Activated naive CD4-positive, alpha-beta T cell treated with anti-CD3 and anti-CD28 coated beads for 36 hours (primary cell): ENCODE results near the gene GNPTAB. TPM values are rescaled to one million over a fixed set of nuclear protein-coding genes. Genes with fewer than 3 reads are reported as not detected.
"Not testable (repeated sequence)": the region's sequence is repeated elsewhere in the genome, so short reads cannot be mapped to it uniquely, and the experiment has no call there.

Source experiments
- CTCF ChIA-PET: fragments of 350-600 bp; sonication (Branson Sonifier 250); formaldehyde crosslinking; loops from one replicate; lab custom pipeline; 2021; ENCODE audit warnings: antibody characterized with exemption; lab: Charles Lee
- DNase-seq: peaks from one replicate; pipeline ENCODE4 v3.0.0-alpha.2; 2020
- H3K27ac Mint-ChIP-seq: one replicate; pipeline ENCODE4 v1.8.0; 2021; ENCODE audit warnings: mild to moderate bottlenecking, mixed read lengths
- H3K27me3 Mint-ChIP-seq: one replicate; pipeline ENCODE4 v1.8.0; 2021; ENCODE audit warnings: low read depth, mixed read lengths
- H3K36me3 Mint-ChIP-seq: one replicate; pipeline ENCODE4 v1.8.0; 2021; ENCODE audit warnings: low read depth, mixed read lengths
- H3K4me1 Mint-ChIP-seq: one replicate; pipeline ENCODE4 v1.8.0; 2021; ENCODE audit warnings: low read depth, mixed read lengths
- H3K4me3 Mint-ChIP-seq: one replicate; pipeline ENCODE4 v1.8.0; 2021; ENCODE audit warnings: mild to moderate bottlenecking, moderate library complexity, mixed read lengths
- H3K9me3 Mint-ChIP-seq: one replicate; pipeline ENCODE4 v1.8.0; 2021; ENCODE audit warnings: mixed read lengths
- intact Hi-C: fragments of 100-400 bp; cut with micrococcal nuclease; formaldehyde crosslinking; loops from one replicate; pipeline ENCODE4 v1.15.1; 2023
- total RNA-seq, 2 experiments: library from RNA; stranded (reverse); gene quantifications; one replicate each; pipeline ENCODE4 v1.2.3, GENCODE V29; 2021

The GNPTAB gene
- 10 to 100 TPM; 13.6 to 13.7 TPM for total RNA-seq

DNA sequence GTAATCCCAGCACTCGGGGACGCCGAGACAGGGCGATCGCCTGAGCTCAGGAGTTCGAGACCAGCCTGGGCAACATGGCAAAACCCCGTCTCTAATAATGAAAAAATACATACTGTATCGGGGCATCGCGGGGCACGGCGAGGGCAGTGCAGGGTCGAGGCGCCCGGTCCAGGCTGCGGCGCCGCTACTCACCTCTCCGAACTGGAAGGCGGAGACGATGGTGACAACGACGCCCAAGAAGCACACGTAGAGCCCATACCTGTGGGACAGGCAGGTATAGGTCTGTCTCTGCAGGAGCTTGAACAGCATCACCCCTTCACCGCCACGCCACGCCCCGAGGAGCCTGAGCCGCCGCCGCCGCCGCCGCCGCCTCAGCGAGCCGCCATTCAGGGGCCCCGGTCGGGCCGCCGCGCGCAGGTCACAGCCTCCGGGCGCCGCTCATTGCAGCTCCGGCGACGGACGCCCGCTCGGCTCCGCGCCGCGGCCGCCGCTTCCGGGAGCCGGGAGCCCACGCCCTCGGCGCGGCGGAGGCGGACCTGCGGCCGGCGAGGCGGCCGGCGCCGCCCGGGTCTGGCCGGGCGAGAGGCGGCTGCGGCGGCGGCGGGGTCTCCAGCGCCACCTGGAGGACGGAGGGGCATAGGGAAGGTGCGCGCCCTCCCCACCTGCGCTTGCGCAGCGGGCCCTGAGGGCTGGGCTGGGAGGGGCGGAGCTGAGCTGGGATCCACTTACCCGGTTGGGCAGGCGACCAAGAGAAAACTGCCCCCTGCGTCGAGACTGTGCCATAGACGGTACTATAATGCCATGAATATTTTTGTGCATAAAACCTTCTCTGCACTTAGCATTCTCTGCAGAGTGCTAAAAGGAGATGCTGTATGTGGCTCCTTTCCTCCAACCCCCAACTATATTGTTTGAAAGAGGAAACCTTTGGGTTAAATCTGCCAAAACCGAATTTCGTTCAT, at the start of gene GNPTAB:
Gene GNPTAB (minus strand): TSS at position 593 of the 959 bp plus-strand sequence. CDS start 284 bp downstream, at position 309.
- H3K27me3 Mint-ChIP-seq, result no peaks in the 10 kb centered on the region
- no peaks in the 10 kb centered on the region for H3K9me3 Mint-ChIP-seq
- peak within 1 kb of the TSS; percentile 84 for H3K27ac Mint-ChIP-seq

GRCh38 chr12:101878243-101878821, 47.6 kb upstream of the GNPTAB start:
- CTCF ChIA-PET, result interaction anchor here (1.8 kb wide), 2 partner anchors 13 to 39 kb away, joined by 5 to 8 read pairs; no protein-coding TSS in a partner anchor

More for the DNA sequence above, at the start of gene GNPTAB:
- H3K36me3 Mint-ChIP-seq, result no peaks in the 10 kb centered on the region
- H3K4me3 Mint-ChIP-seq, result peak within 1 kb of the TSS; percentile 96
- CTCF ChIA-PET, result interaction anchor here (0.6 to 6.8 kb wide), 23 partner anchors 9 to 350 kb away, joined by 3 to 77 read pairs (median 6); no protein-coding TSS in a partner anchor
- intact Hi-C loops, result loop anchor here (1.0 to 10.0 kb wide), 12 partner anchors 29 to 546 kb away; partner anchors contain the start of genes CHPT1, DRAM1, NUP37 and PARPBP
- DNase-seq, result peak; percentile 97
- H3K4me1 Mint-ChIP-seq, result peaks cover 43% of the 10 kb centered on the region

GRCh38 chr12:101877806-101878242, 47.1 kb upstream of the GNPTAB start:
- CTCF ChIA-PET, result interaction anchor here (1.8 kb wide), 2 partner anchors 13 to 39 kb away, joined by 5 to 8 read pairs; no protein-coding TSS in a partner anchor
- H3K4me1 Mint-ChIP-seq, result peaks cover 12% of the 10 kb centered on the region
- peak overlapping the region; percentile 91 for H3K4me3 Mint-ChIP-seq
- peak overlapping the region; percentile 64 for H3K27ac Mint-ChIP-seq
- H3K9me3 Mint-ChIP-seq, result no peaks in the 10 kb centered on the region
- H3K36me3 Mint-ChIP-seq, result no peaks in the 10 kb centered on the region
- DNase-seq, result peak; percentile 8
- peaks cover 3% of the 10 kb centered on the region for H3K27me3 Mint-ChIP-seq
- intact Hi-C loops, result loop anchor here (1.0 to 10.0 kb wide), 7 partner anchors 19 to 1627 kb away; partner anchors contain the start of genes DEPDC4, NUP37, PARPBP and SCYL2

More at GRCh38 chr12:101878243-101878821, 47.6 kb upstream of the GNPTAB start:
- Mint-ChIP-seq H3K4me3 (peak overlapping the region; percentile 91), H3K4me1 (peaks cover 12% of the 10 kb centered on the region), H3K9me3 (no peaks in the 10 kb centered on the region), H3K36me3 (no peaks in the 10 kb centered on the region), H3K27ac (peak overlapping the region; percentile 64), H3K27me3 (peaks cover 3% of the 10 kb centered on the region)
- intact Hi-C loops, result loop anchor here (5.0 to 10.0 kb wide), 2 partner anchors 1611 to 1626 kb away; partner anchors contain the start of genes DEPDC4 and SCYL2
- no peak for DNase-seq

- no peaks in the 10 kb centered on the region for H3K36me3 Mint-ChIP-seq
- intact Hi-C loops, result loop anchor here (1.0 to 10.0 kb wide), 7 partner anchors 18 to 1628 kb away; partner anchors contain the start of genes DEPDC4, NUP37, PARPBP and SCYL2
- H3K4me1 Mint-ChIP-seq, result peaks cover 12% of the 10 kb centered on the region
- H3K4me3 Mint-ChIP-seq, result peak within 1 kb of the TSS; percentile 91
- peak within 1 kb of the TSS; percentile 64 for H3K27ac Mint-ChIP-seq
- CTCF ChIA-PET, result interaction anchor here (0.6 to 1.8 kb wide), 3 partner anchors 14 to 41 kb away, joined by 3 to 8 read pairs (median 5); no protein-coding TSS in a partner anchor
- H3K27me3 Mint-ChIP-seq, result peaks cover 3% of the 10 kb centered on the region
- DNase-seq, result peak; percentile 83
- H3K9me3 Mint-ChIP-seq, result no peaks in the 10 kb centered on the region
These were observed 46.4 kb upstream of the GNPTAB start, which contains the start of gene DRAM1 for GRCh38 chr12:101876861-101877805. Gene DRAM1 (plus strand): TSS chr12:101877580. CDS start chr12:101877790, 210 bp downstream.

DNA sequence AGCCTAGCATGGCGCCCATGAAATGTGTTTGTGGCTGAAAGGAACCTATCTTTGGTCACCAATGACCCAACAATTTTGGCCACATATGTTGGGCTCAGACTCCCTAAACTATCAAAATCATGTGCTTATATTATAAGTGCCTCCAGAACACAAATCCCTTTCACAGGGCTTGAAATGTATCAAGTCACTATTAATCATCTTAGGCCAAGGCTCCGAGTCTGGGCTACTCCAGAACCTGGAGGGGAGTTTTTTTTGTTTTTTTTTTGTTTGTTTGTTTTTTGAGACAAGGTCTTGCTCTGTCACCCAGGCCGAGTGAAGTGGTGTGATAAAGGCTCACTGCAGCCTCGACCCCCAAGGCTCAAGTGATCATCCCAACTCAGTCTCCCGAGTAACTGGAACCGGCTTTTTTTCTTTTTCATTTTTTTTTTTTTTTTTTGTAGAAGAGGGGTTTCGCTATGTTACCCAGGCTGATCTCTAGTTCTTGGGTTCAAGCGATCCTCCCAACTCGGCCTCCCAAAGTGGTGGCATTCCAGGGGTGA, 45.6 kb upstream of the GNPTAB start:
- no peak for DNase-seq
- Mint-ChIP-seq H3K4me1 (peaks cover 12% of the 10 kb centered on the region), H3K4me3 (peak overlapping the region; percentile 91), H3K27ac (no peak overlapping the region), H3K36me3 (no peaks in the 10 kb centered on the region), H3K9me3 (no peaks in the 10 kb centered on the region), H3K27me3 (peaks cover 3% of the 10 kb centered on the region)
- intact Hi-C loops, result loop anchor here (2.0 to 10.0 kb wide), 3 partner anchors 36 to 1628 kb away; partner anchors contain the start of genes DEPDC4 and SCYL2
- CTCF ChIA-PET, result no interaction called here

- intact Hi-C loops, result loop anchor here (5.0 to 10.0 kb wide), 2 partner anchors 1608 to 1630 kb away; partner anchors contain the start of genes DEPDC4 and SCYL2
- H3K27me3 Mint-ChIP-seq, result peaks cover 3% of the 10 kb centered on the region
- H3K36me3 Mint-ChIP-seq, result no peaks in the 10 kb centered on the region
- H3K4me3 Mint-ChIP-seq, result no peak overlapping the region
- DNase-seq, result no peak
- no peaks in the 10 kb centered on the region for H3K9me3 Mint-ChIP-seq
- peaks cover 12% of the 10 kb centered on the region for H3K4me1 Mint-ChIP-seq
- CTCF ChIA-PET, result interaction anchor here (0.6 to 0.8 kb wide), 4 partner anchors 37 to 1449 kb away, joined by 3 to 4 read pairs (median 3); no protein-coding TSS in a partner anchor
- no peak overlapping the region for H3K27ac Mint-ChIP-seq
These were observed 44.4 kb upstream of the GNPTAB start for GRCh38 chr12:101875162-101875561.

- H3K36me3 Mint-ChIP-seq, result no peaks in the 10 kb centered on the region
- no peaks in the 10 kb centered on the region for H3K27me3 Mint-ChIP-seq
- CTCF ChIA-PET, result interaction anchor here (0.7 kb wide), 1 partner anchor 109 kb away, joined by 3 read pairs; no protein-coding TSS in a partner anchor
- no peak for DNase-seq
- intact Hi-C loops, result loop anchor here (10.0 kb wide), 1 partner anchor 1634 kb away; no protein-coding TSS in a partner anchor
- H3K27ac Mint-ChIP-seq, result no peak overlapping the region
- peaks cover 2% of the 10 kb centered on the region for H3K4me1 Mint-ChIP-seq
- no peak overlapping the region for H3K4me3 Mint-ChIP-seq
- peaks cover 2% of the 10 kb centered on the region for H3K9me3 Mint-ChIP-seq
These were observed 40.2 kb upstream of the GNPTAB start for GRCh38 chr12:101870925-101871324.

DNA sequence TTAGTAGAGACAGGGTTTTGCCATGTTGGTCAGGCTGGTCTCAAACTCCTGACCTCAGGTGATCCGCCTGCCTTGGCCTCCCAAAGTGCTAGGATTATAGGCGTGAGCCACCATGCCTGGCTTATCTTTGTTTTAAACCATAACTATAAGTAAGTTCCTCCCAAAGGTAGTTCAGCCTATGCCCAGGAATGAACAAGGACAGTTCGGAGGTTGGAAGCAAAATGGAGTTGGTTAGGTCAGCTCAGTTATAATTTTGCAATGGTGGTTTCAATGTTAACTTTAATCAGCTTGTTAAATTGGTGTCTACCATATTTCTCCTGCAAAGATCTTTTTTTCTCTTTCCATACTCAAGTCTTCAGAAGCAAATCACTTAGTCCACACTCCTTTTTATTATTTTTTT, 36.9 kb upstream of the GNPTAB start:
- H3K36me3 Mint-ChIP-seq, intact Hi-C loops, CTCF ChIA-PET: not testable (repeated sequence)

DNA sequence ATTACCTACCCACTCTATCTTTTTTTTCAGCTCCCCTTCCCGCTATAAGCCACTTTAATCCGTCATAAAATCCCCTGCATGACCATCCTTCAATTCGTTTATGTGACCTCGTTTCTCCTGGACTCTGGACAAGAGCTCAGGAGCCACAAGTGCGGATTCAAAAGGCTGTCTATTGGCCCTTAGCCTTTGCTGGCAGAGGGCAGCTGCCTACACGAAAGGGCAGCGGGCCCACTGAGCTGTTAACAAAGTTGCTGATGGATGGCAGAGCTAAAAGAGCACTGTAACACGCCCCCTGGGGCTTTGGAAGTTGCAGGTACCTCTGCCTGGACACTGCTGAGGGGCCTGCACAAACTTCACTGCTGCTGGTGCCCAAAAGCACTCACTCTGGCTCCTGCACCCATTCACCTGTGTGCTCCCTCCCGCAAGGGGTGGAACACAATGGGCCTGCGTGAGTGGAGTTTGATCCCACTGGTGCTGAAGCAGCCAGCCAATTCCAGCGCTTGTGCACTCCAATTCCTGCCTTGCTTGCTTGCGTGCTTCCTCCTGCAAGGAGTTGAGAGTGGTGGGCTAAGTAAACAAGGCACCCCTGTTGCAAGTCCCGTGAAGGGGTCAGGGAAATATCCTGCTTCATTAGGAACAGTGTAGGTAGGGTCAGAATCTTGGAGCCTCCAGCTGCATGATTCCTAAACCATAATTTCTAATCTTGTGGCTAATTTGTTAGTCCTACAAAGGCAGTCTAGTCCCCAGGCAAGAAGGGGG, 36.0 kb upstream of the GNPTAB start:
- DNase-seq, result no peak
- CTCF ChIA-PET, result no interaction called here
- Mint-ChIP-seq H3K9me3 (peaks cover 10% of the 10 kb centered on the region), H3K4me3 (no peak overlapping the region), H3K4me1 (peaks cover 4% of the 10 kb centered on the region), H3K27me3 (peaks cover 2% of the 10 kb centered on the region), H3K36me3 (no peaks in the 10 kb centered on the region), H3K27ac (no peak overlapping the region)
- intact Hi-C loops, result no loop called here

More for the DNA sequence above, 36.9 kb upstream of the GNPTAB start:
- not testable (repeated sequence) for H3K4me1 Mint-ChIP-seq, H3K27ac Mint-ChIP-seq, H3K27me3 Mint-ChIP-seq, H3K9me3 Mint-ChIP-seq, H3K4me3 Mint-ChIP-seq, DNase-seq

- intact Hi-C loops, result loop anchor here (5.0 kb wide), 1 partner anchor 198 kb away; the partner anchor contains the start of gene WASHC3
These were observed 33.2 kb upstream of the GNPTAB start for GRCh38 chr12:101863981-101864380.

More at GRCh38 chr12:101863981-101864380, 33.2 kb upstream of the GNPTAB start:
- no peak for DNase-seq
- Mint-ChIP-seq H3K36me3 (no peaks in the 10 kb centered on the region), H3K4me1 (peaks cover 26% of the 10 kb centered on the region), H3K9me3 (peaks cover 8% of the 10 kb centered on the region), H3K27me3 (peaks cover 2% of the 10 kb centered on the region), H3K4me3 (no peak overlapping the region), H3K27ac (no peak overlapping the region)
- CTCF ChIA-PET, result interaction anchor here (0.5 to 1.0 kb wide), 2 partner anchors 24 to 489 kb away, joined by 3 to 4 read pairs; no protein-coding TSS in a partner anchor
